ENCODE data around the gene CAPZB. TPM values are rescaled to one million over a fixed set of nuclear protein-coding genes. Genes with fewer than 3 reads are reported as not detected.
A peak's percentile ranks its signal among the peaks of the same experiment; 100 is the strongest.

The CAPZB gene
- total RNA-seq, 1 donor from 2014 or later: 403 TPM

GRCh38 chr1:19411612-19412011, 73.7 kb downstream of the CAPZB start:
- no peaks in the 10 kb centered on the region for H3K27me3 Mint-ChIP-seq (ENCODE audit: unreplicated experiment)
- H3K9me3 Mint-ChIP-seq (ENCODE audit: unreplicated experiment): no peaks in the 10 kb centered on the region
- H3K27ac Mint-ChIP-seq (ENCODE audit: unreplicated experiment): peak overlapping the region; percentile 54
- TF ChIP-seq, protein P1, sequence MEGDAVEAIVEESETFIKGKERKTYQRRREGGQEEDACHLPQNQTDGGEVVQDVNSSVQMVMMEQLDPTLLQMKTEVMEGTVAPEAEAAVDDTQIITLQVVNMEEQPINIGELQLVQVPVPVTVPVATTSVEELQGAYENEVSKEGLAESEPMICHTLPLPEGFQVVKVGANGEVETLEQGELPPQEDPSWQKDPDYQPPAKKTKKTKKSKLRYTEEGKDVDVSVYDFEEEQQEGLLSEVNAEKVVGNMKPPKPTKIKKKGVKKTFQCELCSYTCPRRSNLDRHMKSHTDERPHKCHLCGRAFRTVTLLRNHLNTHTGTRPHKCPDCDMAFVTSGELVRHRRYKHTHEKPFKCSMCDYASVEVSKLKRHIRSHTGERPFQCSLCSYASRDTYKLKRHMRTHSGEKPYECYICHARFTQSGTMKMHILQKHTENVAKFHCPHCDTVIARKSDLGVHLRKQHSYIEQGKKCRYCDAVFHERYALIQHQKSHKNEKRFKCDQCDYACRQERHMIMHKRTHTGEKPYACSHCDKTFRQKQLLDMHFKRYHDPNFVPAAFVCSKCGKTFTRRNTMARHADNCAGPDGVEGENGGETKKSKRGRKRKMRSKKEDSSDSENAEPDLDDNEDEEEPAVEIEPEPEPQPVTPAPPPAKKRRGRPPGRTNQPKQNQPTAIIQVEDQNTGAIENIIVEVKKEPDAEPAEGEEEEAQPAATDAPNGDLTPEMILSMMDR (IDR thresholded peaks at IDR 0.05): no peak
- peaks cover 25% of the 10 kb centered on the region for H3K36me3 Mint-ChIP-seq (ENCODE audit: unreplicated experiment)
- no peak for DNase-seq (ENCODE audit: extremely low spot score, unreplicated experiment)
- H3K4me1 Mint-ChIP-seq (ENCODE audit: unreplicated experiment): peaks cover 37% of the 10 kb centered on the region
- no peak overlapping the region for H3K4me3 Mint-ChIP-seq (ENCODE audit: unreplicated experiment)

DNA sequence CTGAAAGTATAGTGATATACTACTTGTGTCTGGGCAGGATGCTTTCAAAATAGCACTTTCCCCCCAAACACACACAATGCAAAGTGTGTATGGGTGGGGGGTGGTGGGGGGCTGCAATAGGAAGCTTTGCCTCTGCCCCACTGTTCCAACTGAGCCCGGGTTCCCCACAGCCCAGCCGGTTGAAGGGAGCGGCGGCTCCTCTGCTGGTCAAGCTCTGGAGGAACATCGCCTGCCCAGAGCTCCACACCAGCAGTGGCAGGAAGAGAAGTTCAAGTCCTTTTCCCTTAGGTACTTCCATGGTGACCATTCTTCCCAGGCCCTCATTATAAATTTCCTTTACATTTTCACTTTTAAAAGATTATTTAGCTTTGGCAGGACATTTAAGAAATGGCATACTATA, 74.9 kb downstream of the CAPZB start:
- Mint-ChIP-seq H3K4me1 (ENCODE audit: unreplicated experiment) (peaks cover 49% of the 10 kb centered on the region), H3K27me3 (ENCODE audit: unreplicated experiment) (no peaks in the 10 kb centered on the region), H3K9me3 (ENCODE audit: unreplicated experiment) (no peaks in the 10 kb centered on the region), H3K36me3 (ENCODE audit: unreplicated experiment) (peaks cover 25% of the 10 kb centered on the region), H3K4me3 (ENCODE audit: unreplicated experiment) (no peak overlapping the region), H3K27ac (ENCODE audit: unreplicated experiment) (no peak overlapping the region)
- TF ChIP-seq, protein P1 (IDR thresholded peaks at IDR 0.05): no peak
- no peak for DNase-seq (ENCODE audit: extremely low spot score, unreplicated experiment)

DNA sequence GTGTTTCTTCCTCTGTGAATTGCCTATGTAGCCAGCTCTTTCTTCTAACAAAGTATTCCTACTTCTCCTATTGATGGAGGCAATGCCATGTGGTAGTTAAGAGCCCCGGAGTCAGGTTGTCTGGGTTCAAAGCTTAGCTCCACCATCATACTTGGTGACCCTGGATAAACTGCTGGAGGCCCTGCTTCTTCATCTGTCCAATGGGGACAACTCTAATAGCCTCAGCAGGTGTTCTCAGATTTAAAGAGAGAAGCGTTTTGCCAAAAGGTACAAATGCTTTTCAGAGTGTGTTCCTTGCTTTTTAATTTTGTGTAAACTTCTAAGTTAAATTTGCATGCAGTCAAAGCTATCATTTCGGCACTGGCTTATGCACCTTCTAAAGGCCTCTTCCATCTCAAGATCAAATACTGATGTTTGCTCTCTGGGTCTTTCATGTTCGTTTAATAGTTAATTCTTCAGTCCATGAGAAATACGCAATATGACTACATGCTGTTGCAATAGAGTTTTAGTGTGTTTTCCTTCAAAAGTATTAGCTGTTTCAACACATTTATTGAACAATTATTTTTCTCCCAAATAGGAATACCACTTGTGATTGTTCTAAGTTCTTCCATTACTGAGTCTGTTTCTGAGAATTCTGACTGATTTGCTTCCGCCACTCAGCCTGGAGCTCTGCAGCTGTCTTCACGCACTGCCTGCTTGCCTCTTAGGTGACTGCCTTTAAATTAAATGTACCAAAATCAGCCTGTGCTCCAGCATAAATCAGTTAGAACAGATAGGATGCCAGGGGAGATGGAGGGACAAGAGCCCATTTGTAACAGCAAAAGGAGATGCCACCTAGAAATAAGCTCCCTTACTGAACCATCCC, 75.6 kb downstream of the CAPZB start:
- H3K4me1 Mint-ChIP-seq (ENCODE audit: unreplicated experiment): peaks cover 49% of the 10 kb centered on the region
- no peak overlapping the region for H3K4me3 Mint-ChIP-seq (ENCODE audit: unreplicated experiment)
- H3K27me3 Mint-ChIP-seq (ENCODE audit: unreplicated experiment): no peaks in the 10 kb centered on the region
- H3K36me3 Mint-ChIP-seq (ENCODE audit: unreplicated experiment): peaks cover 26% of the 10 kb centered on the region
- TF ChIP-seq, protein P1 (IDR thresholded peaks at IDR 0.05): no peak
- H3K9me3 Mint-ChIP-seq (ENCODE audit: unreplicated experiment): no peaks in the 10 kb centered on the region
- no peak overlapping the region for H3K27ac Mint-ChIP-seq (ENCODE audit: unreplicated experiment)
- DNase-seq (ENCODE audit: extremely low spot score, unreplicated experiment): no peak

GRCh38 chr1:19407494-19408096, 77.7 kb downstream of the CAPZB start:
- TF ChIP-seq, protein P1 (IDR thresholded peaks at IDR 0.05): no peak
- H3K27me3 Mint-ChIP-seq (ENCODE audit: unreplicated experiment): no peaks in the 10 kb centered on the region
- H3K27ac Mint-ChIP-seq (ENCODE audit: unreplicated experiment): no peak overlapping the region
- no peaks in the 10 kb centered on the region for H3K9me3 Mint-ChIP-seq (ENCODE audit: unreplicated experiment)
- H3K36me3 Mint-ChIP-seq (ENCODE audit: unreplicated experiment): peaks cover 36% of the 10 kb centered on the region
- H3K4me3 Mint-ChIP-seq (ENCODE audit: unreplicated experiment): no peak overlapping the region
- peaks cover 51% of the 10 kb centered on the region for H3K4me1 Mint-ChIP-seq (ENCODE audit: unreplicated experiment)
- no peak for DNase-seq (ENCODE audit: extremely low spot score, unreplicated experiment)

DNA sequence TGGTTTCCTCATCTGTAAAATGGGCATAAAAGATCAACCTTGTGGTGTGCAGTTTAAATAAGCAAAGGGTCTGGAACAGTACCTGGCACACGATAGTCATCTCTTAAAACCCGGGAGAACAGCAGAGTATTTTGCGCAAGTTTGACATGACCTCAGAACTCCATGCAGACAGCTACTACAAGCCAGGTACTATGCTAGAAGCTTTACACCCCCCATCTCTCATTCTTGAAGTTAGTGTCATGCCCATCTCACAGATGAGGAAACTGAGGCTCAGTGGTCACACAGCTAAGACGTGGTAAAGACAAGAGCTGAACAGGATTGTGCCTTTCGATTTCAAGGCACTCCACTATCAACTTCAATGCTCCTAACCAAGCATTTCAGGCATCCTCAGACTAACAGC, 78.7 kb downstream of the CAPZB start:
- no peak overlapping the region for H3K4me3 Mint-ChIP-seq (ENCODE audit: unreplicated experiment)
- no peak overlapping the region for H3K27ac Mint-ChIP-seq (ENCODE audit: unreplicated experiment)
- no peaks in the 10 kb centered on the region for H3K9me3 Mint-ChIP-seq (ENCODE audit: unreplicated experiment)
- H3K27me3 Mint-ChIP-seq (ENCODE audit: unreplicated experiment): no peaks in the 10 kb centered on the region
- peaks cover 52% of the 10 kb centered on the region for H3K4me1 Mint-ChIP-seq (ENCODE audit: unreplicated experiment)
- no peak for DNase-seq (ENCODE audit: extremely low spot score, unreplicated experiment)
- TF ChIP-seq, protein P1 (IDR thresholded peaks at IDR 0.05): no peak
- H3K36me3 Mint-ChIP-seq (ENCODE audit: unreplicated experiment): peaks cover 33% of the 10 kb centered on the region

Data from osteocyte (in vitro differentiated cells).